ENCODE data around the gene TMEM9B.
A peak's percentile ranks its signal among the peaks of the same experiment; 100 is the strongest.

The TMEM9B gene

DNA sequence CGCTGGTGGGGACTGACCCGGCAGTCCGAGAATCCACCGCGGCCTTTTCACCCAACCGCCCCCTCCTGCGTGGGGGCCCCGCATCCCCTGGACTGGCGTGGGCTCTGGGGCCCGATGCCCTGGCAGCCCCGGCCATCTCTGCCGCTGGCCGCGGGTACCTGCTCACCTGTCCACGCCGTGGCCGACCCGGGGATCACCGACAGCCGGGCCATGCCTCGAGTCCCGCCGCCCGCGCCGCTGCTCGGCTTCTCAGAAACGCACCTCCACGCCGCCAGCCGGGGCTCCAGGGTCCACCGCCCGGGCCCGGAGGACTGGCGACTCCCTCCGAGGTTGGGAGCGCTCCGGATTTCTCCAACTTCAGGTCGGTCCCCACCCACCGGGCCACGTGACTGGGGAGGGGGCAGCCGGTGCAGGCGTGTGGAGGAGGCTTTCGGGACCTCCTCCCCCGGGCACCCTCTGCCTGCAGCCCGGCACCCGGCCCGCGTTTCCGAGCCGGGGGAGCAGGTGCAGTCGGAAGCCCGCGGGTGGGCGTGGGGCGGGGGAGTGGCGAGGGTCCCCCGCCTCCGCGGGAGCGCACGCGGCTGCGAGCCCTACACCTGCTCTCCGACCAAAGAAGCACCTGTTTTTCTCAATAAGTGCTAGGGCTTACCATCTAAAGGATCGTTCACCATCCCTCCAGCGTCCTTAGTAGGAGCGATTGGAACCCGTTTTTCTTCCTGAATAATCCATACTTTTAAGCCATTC, 40.1 kb upstream of the TMEM9B start:
- peak; percentile 7 for DNase-seq (ENCODE audit: low read depth)
- TF ChIP-seq POLR2A (IDR thresholded peaks at IDR 0.05; ENCODE audit: extremely low read depth, insufficient read length) (no peak), MYC (IDR thresholded peaks at IDR 0.05; ENCODE audit: low read depth, low read length) (no peak)
- TF ChIP-seq, protein P1, sequence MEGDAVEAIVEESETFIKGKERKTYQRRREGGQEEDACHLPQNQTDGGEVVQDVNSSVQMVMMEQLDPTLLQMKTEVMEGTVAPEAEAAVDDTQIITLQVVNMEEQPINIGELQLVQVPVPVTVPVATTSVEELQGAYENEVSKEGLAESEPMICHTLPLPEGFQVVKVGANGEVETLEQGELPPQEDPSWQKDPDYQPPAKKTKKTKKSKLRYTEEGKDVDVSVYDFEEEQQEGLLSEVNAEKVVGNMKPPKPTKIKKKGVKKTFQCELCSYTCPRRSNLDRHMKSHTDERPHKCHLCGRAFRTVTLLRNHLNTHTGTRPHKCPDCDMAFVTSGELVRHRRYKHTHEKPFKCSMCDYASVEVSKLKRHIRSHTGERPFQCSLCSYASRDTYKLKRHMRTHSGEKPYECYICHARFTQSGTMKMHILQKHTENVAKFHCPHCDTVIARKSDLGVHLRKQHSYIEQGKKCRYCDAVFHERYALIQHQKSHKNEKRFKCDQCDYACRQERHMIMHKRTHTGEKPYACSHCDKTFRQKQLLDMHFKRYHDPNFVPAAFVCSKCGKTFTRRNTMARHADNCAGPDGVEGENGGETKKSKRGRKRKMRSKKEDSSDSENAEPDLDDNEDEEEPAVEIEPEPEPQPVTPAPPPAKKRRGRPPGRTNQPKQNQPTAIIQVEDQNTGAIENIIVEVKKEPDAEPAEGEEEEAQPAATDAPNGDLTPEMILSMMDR (IDR thresholded peaks at IDR 0.05; ENCODE audit: low read depth, low read length): no peak
- H3K4me3 ChIP-seq (ENCODE audit: low read depth, low read length): no peak overlapping the region

DNA sequence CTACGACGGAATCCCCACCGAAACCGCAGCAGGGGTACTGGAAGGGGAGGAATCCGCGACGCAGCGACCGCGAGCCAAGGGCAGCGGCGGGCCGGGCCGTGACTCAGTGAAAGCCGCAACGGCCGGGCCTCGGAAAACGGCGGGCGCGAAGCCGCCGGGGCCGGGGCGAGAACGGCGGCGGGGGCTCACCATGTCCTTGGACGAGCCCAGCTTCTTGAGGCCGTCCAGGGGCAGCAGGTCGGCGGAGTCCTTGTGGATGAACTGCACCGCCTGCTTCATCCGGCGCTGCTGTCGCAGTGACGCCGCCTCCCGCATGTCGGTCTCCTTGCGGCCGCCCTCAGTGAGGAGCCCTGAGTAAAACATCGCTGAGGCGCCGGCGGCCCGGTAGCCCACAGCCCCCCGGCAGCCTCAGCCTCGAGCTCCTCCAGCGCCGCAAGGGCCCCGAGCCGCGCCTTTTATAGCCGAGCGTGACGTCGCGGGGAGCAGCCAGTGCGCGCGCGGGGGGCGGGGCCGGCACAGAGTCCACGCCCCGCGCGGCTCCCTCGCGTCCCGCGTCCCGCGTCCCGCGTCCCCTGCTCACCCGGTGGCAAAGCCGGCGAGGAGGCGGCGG, 39.4 kb upstream of the TMEM9B start, which contains the start of gene NRIP3:
Gene NRIP3 (minus strand): TSS at position 429 of the 610 bp plus-strand sequence. CDS start 66 bp downstream, at position 363.
- TF ChIP-seq POLR2A (IDR thresholded peaks at IDR 0.05; ENCODE audit: extremely low read depth, insufficient read length) (no peak), MYC (IDR thresholded peaks at IDR 0.05; ENCODE audit: low read depth, low read length) (0 out of 2 replicates have a peak, but pooled peaks have one; percentile 30)
- TF ChIP-seq, protein P1 (IDR thresholded peaks at IDR 0.05; ENCODE audit: low read depth, low read length): no peak
- TF ChIP-seq, protein P2, sequence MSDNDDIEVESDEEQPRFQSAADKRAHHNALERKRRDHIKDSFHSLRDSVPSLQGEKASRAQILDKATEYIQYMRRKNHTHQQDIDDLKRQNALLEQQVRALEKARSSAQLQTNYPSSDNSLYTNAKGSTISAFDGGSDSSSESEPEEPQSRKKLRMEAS (IDR thresholded peaks at IDR 0.05; ENCODE audit: low read depth, low read length): peak; percentile 48; the same call in 1 of the 2 replicates
- H3K4me3 ChIP-seq (ENCODE audit: low read depth, low read length): peak within 1 kb of the TSS; percentile 67
- peak; percentile 83 for DNase-seq (ENCODE audit: low read depth)

DNA sequence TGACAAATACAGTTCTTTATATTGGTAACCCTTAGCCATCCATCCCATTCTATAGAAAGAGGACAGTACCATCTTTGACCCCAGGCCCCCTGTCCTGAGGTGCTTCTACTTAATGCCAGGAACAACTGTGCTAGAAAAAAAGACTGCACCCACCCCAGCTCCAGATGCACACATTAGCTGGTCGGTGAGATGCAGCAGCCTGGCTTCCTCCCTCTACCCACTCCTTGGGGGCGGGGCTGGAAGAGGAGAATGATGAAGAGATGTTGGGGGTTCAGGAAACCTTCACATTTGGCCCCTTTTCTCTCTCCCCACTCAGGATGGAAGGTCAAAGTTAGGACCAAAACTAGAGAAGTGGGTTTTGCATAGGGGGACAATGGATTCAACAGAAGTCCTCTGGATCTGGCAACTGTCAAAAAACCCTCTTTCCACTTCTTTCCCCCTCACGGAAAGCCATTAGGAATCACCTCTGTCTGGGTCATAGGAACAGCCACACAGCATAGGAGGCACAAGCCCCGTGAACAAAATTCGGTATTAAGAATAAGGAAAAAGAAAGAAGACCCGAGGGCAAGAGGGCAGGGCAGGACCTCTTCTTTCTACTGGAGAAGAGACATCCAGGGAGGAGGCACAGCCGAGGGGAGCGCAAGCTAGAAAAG, 38.8 kb upstream of the TMEM9B start:
- TF ChIP-seq MYC (IDR thresholded peaks at IDR 0.05; ENCODE audit: low read depth, low read length) (no peak), POLR2A (IDR thresholded peaks at IDR 0.05; ENCODE audit: extremely low read depth, insufficient read length) (no peak)
- TF ChIP-seq, protein P2 (IDR thresholded peaks at IDR 0.05; ENCODE audit: low read depth, low read length): no peak; the same call in 1 of the 2 replicates
- TF ChIP-seq, protein P1 (IDR thresholded peaks at IDR 0.05; ENCODE audit: low read depth, low read length): no peak
- DNase-seq (ENCODE audit: low read depth): peak; percentile 58
- H3K4me3 ChIP-seq (ENCODE audit: low read depth, low read length): peak overlapping the region; percentile 67

DNA sequence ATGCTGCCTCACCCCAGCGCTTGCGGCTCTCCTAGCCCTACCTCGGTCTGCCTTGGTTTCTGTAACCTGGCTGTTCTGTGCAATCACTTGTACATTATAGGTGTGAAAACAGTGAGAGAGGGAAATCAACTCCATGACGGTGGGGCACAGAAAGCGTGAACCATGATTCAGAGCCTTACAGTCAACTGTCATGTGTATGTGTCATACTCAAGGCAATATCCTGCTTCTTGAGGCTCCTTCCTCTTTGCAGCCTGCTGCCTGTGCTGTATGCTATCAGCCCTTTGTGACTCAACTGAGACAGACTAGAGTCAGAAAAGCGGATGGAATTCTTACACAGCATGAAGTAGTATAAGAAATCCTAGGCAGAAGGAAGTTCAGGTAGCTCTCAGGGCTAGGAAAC, 37.5 kb upstream of the TMEM9B start:
- TF ChIP-seq, protein P1 (IDR thresholded peaks at IDR 0.05; ENCODE audit: low read depth, low read length): no peak
- TF ChIP-seq, protein P2 (IDR thresholded peaks at IDR 0.05; ENCODE audit: low read depth, low read length): peak; percentile 81
- TF ChIP-seq POLR2A (IDR thresholded peaks at IDR 0.05; ENCODE audit: extremely low read depth, insufficient read length) (no peak), MYC (IDR thresholded peaks at IDR 0.05; ENCODE audit: low read depth, low read length) (peak; percentile 56)
- peak overlapping the region; percentile 67 for H3K4me3 ChIP-seq (ENCODE audit: low read depth, low read length)
- peak; percentile 90 for DNase-seq (ENCODE audit: low read depth)

DNA sequence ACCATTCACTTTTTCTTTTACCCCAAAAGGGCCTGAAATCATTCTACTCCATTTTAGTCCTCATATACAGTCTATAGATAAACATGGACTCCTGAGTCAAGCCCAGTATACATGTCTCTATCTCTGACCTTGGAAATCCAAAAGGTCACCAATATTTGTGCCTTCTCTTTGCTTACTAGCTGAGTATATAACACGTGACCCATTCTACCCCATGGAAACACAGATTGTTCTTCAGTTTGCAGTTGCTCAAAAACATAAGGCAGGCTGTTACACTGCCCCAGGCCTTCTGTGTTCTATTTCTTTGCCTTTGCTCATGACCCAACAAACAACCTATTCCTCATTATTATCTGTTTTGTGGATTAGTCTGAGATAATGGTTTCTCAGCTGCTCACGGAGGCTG, 33.8 kb upstream of the TMEM9B start:
- DNase-seq (ENCODE audit: low read depth): no peak
- no peak overlapping the region for H3K4me3 ChIP-seq (ENCODE audit: low read depth, low read length)
- TF ChIP-seq POLR2A (IDR thresholded peaks at IDR 0.05; ENCODE audit: extremely low read depth, insufficient read length) (no peak), MYC (IDR thresholded peaks at IDR 0.05; ENCODE audit: low read depth, low read length) (no peak)
- TF ChIP-seq, protein P2 (IDR thresholded peaks at IDR 0.05; ENCODE audit: low read depth, low read length): no peak
- TF ChIP-seq, protein P1 (IDR thresholded peaks at IDR 0.05; ENCODE audit: low read depth, low read length): no peak
